ENCODE data around the gene RNF26.

DNA sequence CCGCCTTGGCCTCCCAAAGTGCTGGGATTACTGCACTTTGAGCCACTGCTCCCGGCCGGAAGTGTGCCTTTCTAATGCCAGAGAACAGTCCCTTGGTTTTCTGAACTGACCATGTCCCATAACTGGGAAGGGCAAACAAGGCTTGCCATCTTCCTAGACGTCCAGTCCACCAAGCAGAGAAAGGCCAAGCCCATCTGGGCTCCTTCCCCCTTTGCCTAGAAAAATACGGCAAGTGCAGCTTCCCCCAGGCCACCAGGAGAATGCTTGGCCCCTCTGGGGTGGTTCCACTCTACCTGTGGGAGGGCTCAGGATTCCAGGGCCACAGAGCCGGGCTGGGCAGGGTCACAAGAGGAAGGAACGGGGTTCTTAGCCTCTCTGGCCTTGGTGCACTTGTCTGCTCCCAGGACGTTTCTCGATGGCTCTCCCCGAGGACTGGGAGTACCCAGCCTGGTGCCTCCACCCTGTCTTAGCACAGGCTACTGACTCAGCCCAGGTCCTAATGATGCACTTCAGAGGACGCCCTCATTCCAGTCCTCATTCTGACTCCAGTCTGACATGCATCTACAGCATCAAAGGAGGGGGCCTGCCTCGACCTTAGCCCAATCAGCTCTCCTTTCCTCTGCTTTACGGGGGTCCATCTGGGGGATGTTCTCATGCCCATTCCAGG, 46.0 kb downstream of the RNF26 start:
- TF ChIP-seq SMC3 (IDR thresholded peaks at IDR 0.05; ENCODE audit: low read depth, low read length) (no peak), BHLHE40 (IDR thresholded peaks at IDR 0.05; ENCODE audit: low read depth, low read length) (no peak), POLR2A (IDR thresholded peaks at IDR 0.05; ENCODE audit: low read depth, low read length) (no peak), CHD1 (IDR thresholded peaks at IDR 0.05; ENCODE audit: low read depth, low read length) (no peak), MXI1 (IDR thresholded peaks at IDR 0.05; ENCODE audit: borderline replicate concordance, low read depth, low read length) (no peak), RAD21 (IDR thresholded peaks at IDR 0.05; ENCODE audit: low read length) (no peak)
- TF ChIP-seq, protein P1, sequence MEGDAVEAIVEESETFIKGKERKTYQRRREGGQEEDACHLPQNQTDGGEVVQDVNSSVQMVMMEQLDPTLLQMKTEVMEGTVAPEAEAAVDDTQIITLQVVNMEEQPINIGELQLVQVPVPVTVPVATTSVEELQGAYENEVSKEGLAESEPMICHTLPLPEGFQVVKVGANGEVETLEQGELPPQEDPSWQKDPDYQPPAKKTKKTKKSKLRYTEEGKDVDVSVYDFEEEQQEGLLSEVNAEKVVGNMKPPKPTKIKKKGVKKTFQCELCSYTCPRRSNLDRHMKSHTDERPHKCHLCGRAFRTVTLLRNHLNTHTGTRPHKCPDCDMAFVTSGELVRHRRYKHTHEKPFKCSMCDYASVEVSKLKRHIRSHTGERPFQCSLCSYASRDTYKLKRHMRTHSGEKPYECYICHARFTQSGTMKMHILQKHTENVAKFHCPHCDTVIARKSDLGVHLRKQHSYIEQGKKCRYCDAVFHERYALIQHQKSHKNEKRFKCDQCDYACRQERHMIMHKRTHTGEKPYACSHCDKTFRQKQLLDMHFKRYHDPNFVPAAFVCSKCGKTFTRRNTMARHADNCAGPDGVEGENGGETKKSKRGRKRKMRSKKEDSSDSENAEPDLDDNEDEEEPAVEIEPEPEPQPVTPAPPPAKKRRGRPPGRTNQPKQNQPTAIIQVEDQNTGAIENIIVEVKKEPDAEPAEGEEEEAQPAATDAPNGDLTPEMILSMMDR (conservative IDR thresholded peaks at IDR 0.05; ENCODE audit: low read depth, low read length): no peak
- TF ChIP-seq, protein P2, sequence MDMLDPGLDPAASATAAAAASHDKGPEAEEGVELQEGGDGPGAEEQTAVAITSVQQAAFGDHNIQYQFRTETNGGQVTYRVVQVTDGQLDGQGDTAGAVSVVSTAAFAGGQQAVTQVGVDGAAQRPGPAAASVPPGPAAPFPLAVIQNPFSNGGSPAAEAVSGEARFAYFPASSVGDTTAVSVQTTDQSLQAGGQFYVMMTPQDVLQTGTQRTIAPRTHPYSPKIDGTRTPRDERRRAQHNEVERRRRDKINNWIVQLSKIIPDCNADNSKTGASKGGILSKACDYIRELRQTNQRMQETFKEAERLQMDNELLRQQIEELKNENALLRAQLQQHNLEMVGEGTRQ (IDR thresholded peaks at IDR 0.05; ENCODE audit: low read depth, low read length): no peak

Measured in IMR-90 (cell line).